Amniotic epithelial cell (primary cell): ENCODE data around the gene TNN.

Source experiments
- DNase-seq: peaks from one replicate; pipeline ENCODE4 v3.0.0-alpha.2; 2010; ENCODE audit warnings: low read depth

Gene TNN

GRCh38 chr1:175146529-175147213 lies 79.0 kb downstream of the TNN start:
- peak; percentile 26 for DNase-seq

GRCh38 chr1:175147569-175147968 lies 79.9 kb downstream of the TNN start:
- no peak for DNase-seq

GRCh38 chr1:175148068-175148467 lies 80.4 kb downstream of the TNN start:
- no peak for DNase-seq

GRCh38 chr1:175150596-175151319 lies 83.1 kb downstream of the TNN start:
- DNase-seq: peak; percentile 2

- DNase-seq: peak; percentile 6
These were observed 84.5 kb downstream of the TNN start for GRCh38 chr1:175152006-175152652.

GRCh38 chr1:175154629-175155472 lies 87.2 kb downstream of the TNN start:
- DNase-seq: peak; percentile 16

GRCh38 chr1:175155473-175155856 lies 87.8 kb downstream of the TNN start:
- no peak for DNase-seq

- no peak for DNase-seq
These were observed 88.3 kb downstream of the TNN start for GRCh38 chr1:175155936-175156335.

GRCh38 chr1:175157200-175157599 lies 89.6 kb downstream of the TNN start:
- no peak for DNase-seq

GRCh38 chr1:175158170-175158591 lies 90.5 kb downstream of the TNN start:
- DNase-seq: no peak

- DNase-seq: no peak
These were observed 95.3 kb downstream of the TNN start for GRCh38 chr1:175162955-175163354.

GRCh38 chr1:175163702-175164101 lies 96.1 kb downstream of the TNN start:
- no peak for DNase-seq

- no peak for DNase-seq
These were observed 97.1 kb downstream of the TNN start for GRCh38 chr1:175164751-175165150.

GRCh38 chr1:175166746-175167145 lies 99.1 kb downstream of the TNN start:
- no peak for DNase-seq

GRCh38 chr1:175167861-175168260 lies 100.2 kb downstream of the TNN start:
- no peak for DNase-seq

- no peak for DNase-seq
These were observed 101.1 kb downstream of the TNN start for GRCh38 chr1:175168782-175169181.

GRCh38 chr1:175169286-175170018 lies 101.8 kb downstream of the TNN start:
- no peak for DNase-seq

- no peak for DNase-seq
These were observed 103.6 kb downstream of the TNN start for GRCh38 chr1:175171036-175171913.

GRCh38 chr1:175172503-175172902 lies 104.9 kb downstream of the TNN start:
- no peak for DNase-seq

GRCh38 chr1:175173531-175173930 lies 105.9 kb downstream of the TNN start:
- no peak for DNase-seq
